ENCODE measurements around the gene NPLOC4.

Gene NPLOC4

GRCh38 chr17:81518113-81518784 lies 118.7 kb downstream of the NPLOC4 start:
- no peak for DNase-seq (ENCODE audit: low read depth)

- DNase-seq (ENCODE audit: low read depth), result no peak
These were observed 119.4 kb downstream of the NPLOC4 start for GRCh38 chr17:81517339-81518112.

GRCh38 chr17:81517009-81517338 lies 119.9 kb downstream of the NPLOC4 start:
- no peak for DNase-seq (ENCODE audit: low read depth)

GRCh38 chr17:81516439-81516838 lies 120.5 kb downstream of the NPLOC4 start:
- DNase-seq (ENCODE audit: low read depth), result no peak

GRCh38 chr17:81515530-81516041 lies 121.3 kb downstream of the NPLOC4 start:
- DNase-seq (ENCODE audit: low read depth), result no peak

- no peak for DNase-seq (ENCODE audit: low read depth)
These were observed 122.0 kb downstream of the NPLOC4 start for GRCh38 chr17:81514739-81515529.

- no peak for DNase-seq (ENCODE audit: low read depth)
These were observed 122.5 kb downstream of the NPLOC4 start for GRCh38 chr17:81514489-81514738.

- DNase-seq (ENCODE audit: low read depth), result no peak
These were observed 123.0 kb downstream of the NPLOC4 start for GRCh38 chr17:81513753-81514488.

- DNase-seq (ENCODE audit: low read depth), result no peak
These were observed 123.5 kb downstream of the NPLOC4 start for GRCh38 chr17:81513372-81513752.

GRCh38 chr17:81512562-81513371 lies 124.1 kb downstream of the NPLOC4 start, which contains the start of gene ACTG1:
ACTG1 (minus strand) TSS chr17:81512799; CDS start chr17:81512354, 445 bp downstream.
- DNase-seq (ENCODE audit: low read depth), result peak; percentile 70

GRCh38 chr17:81511804-81512561 lies 124.9 kb downstream of the NPLOC4 start:
- no peak for DNase-seq (ENCODE audit: low read depth)

GRCh38 chr17:81511554-81511803 lies 125.4 kb downstream of the NPLOC4 start:
- no peak for DNase-seq (ENCODE audit: low read depth)

GRCh38 chr17:81510785-81511553 lies 125.9 kb downstream of the NPLOC4 start:
- DNase-seq (ENCODE audit: low read depth), result no peak

- DNase-seq (ENCODE audit: low read depth), result no peak
These were observed 126.7 kb downstream of the NPLOC4 start for GRCh38 chr17:81509972-81510784.

- DNase-seq (ENCODE audit: low read depth), result no peak
These were observed 127.5 kb downstream of the NPLOC4 start for GRCh38 chr17:81509207-81509971.

- no peak for DNase-seq (ENCODE audit: low read depth)
These were observed 128.2 kb downstream of the NPLOC4 start for GRCh38 chr17:81508639-81509206.

Measured in stimulated activated CD8-positive, alpha-beta memory T cell treated with anti-CD3 and anti-CD28 coated beads, Interleukin-7, amount 100 ng/mL, for 24 hours (primary cell).